CD14-positive monocyte (primary cell): Measurements from ENCODE around the gene PAX6. TPM values are rescaled to one million over a fixed set of nuclear protein-coding genes. Genes with fewer than 3 reads are reported as not detected.

Experiments
- DNase-seq, 3 donors: peaks; one replicate each; pipeline ENCODE4 v3.0.0-alpha.2; 2011 to 2022
- H2AFZ ChIP-seq: 2 replicates; pipeline ENCODE4 v1.6.0; 2012; ENCODE audit warnings: mild to moderate bottlenecking, low read depth, low read length, inconsistent platforms; ENCODE audit not compliant: insufficient read depth, poor library complexity, severe bottlenecking
- H3K27ac ChIP-seq, 2 donors: 1 replicate in 1 of 2; 2 replicates in 1 of 2; pipeline ENCODE4 v1.5.1; 2012 to 2013; ENCODE audit warnings: low read length in 2 of 2, control low read depth in 1 of 2, inconsistent platforms in 1 of 2, low read depth in 1 of 2, mild to moderate bottlenecking in 1 of 2
- H3K27me3 ChIP-seq, 2 donors: one replicate each; pipeline versions ENCODE4 v1.6.0 to v1.6.1; 2011 to 2013; ENCODE audit warnings: low read length in 2 of 2; ENCODE audit not compliant: control insufficient read depth in 2 of 2, insufficient read depth in 2 of 2
- H3K36me3 ChIP-seq, 2 donors: replicated peaks in 1 of 2; 1 replicate in 1 of 2; 2 replicates in 1 of 2; pipeline versions ENCODE4 v1.5.1 to v1.6.1; 2012 to 2013; ENCODE audit warnings: low read length in 2 of 2, control low read depth in 1 of 2, inconsistent platforms in 1 of 2, mild to moderate bottlenecking in 1 of 2; ENCODE audit not compliant: insufficient read depth in 2 of 2, control insufficient read depth in 1 of 2
- H3K4me1 ChIP-seq, 2 donors: 1 replicate in 1 of 2; 2 replicates in 1 of 2; pipeline versions ENCODE4 v1.5.1 to v1.6.1; 2012 to 2013; ENCODE audit warnings: low read length in 2 of 2, control low read depth in 1 of 2, inconsistent platforms in 1 of 2, mild to moderate bottlenecking in 1 of 2, moderate library complexity in 1 of 2; ENCODE audit not compliant: insufficient read depth in 2 of 2, control insufficient read depth in 1 of 2
- H3K4me2 ChIP-seq: replicated peaks from 2 replicates; pipeline ENCODE3; 2012; ENCODE audit warnings: low read length, moderate library complexity, mild to moderate bottlenecking; ENCODE audit not compliant: poor library complexity, severe bottlenecking; ENCODE audit errors: extremely low read depth
- H3K4me3 ChIP-seq, 3 experiments: fragments of 200-600 bp in 1 of 3; sonication (generic) in 1 of 3; replicated peaks in 1 of 3; 1 replicate in 2 of 3; 2 replicates in 1 of 3; pipeline ENCODE4 v1.5.1; 2011 to 2013; ENCODE audit warnings: low read length in 3 of 3, mild to moderate bottlenecking in 3 of 3, control low read depth in 2 of 3, low read depth in 2 of 3, inconsistent platforms in 1 of 3, moderate library complexity in 1 of 3
- H3K79me2 ChIP-seq: 2 replicates; pipeline ENCODE4 v1.6.0; 2012; ENCODE audit warnings: mild to moderate bottlenecking, control low read depth, inconsistent platforms, low read length, moderate library complexity; ENCODE audit not compliant: insufficient read depth
- H3K9ac ChIP-seq: 2 replicates; pipeline ENCODE4 v1.6.0; 2017; ENCODE audit warnings: low read length, mild to moderate bottlenecking; ENCODE audit not compliant: insufficient read depth, poor library complexity, severe bottlenecking
- H3K9me3 ChIP-seq, 2 donors: replicated peaks in 1 of 2; 1 replicate in 1 of 2; 2 replicates in 1 of 2; pipeline versions ENCODE4 v1.5.1 to v1.6.1; 2012 to 2013; ENCODE audit warnings: low read length in 2 of 2, control low read depth in 1 of 2; ENCODE audit not compliant: control insufficient read depth in 1 of 2, insufficient read depth in 1 of 2
- H4K20me1 ChIP-seq: 2 replicates; pipeline ENCODE4 v1.6.0; 2012; ENCODE audit warnings: mild to moderate bottlenecking, low read length, control low read depth, moderate library complexity; ENCODE audit not compliant: insufficient read depth
- H3K27ac Mint-ChIP-seq, 7 donors: one replicate each; pipeline ENCODE4 v1.8.0; 2020; ENCODE audit warnings: mild to moderate bottlenecking in 7 of 7, mixed read lengths in 7 of 7, moderate library complexity in 6 of 7, inconsistent platforms in 2 of 7
- H3K27me3 Mint-ChIP-seq, 3 donors: one replicate each; pipeline ENCODE4 v1.8.0; 2021 to 2022; ENCODE audit warnings: low read depth in 3 of 3, mild to moderate bottlenecking in 3 of 3, mixed read lengths in 3 of 3, moderate library complexity in 3 of 3, inconsistent platforms in 1 of 3
- H3K36me3 Mint-ChIP-seq, 2 donors: one replicate each; pipeline ENCODE4 v1.8.0; 2020; ENCODE audit warnings: mixed read lengths in 2 of 2, inconsistent platforms in 1 of 2, mild to moderate bottlenecking in 1 of 2
- H3K4me1 Mint-ChIP-seq: one replicate; pipeline ENCODE4 v1.8.0; 2020; ENCODE audit warnings: mild to moderate bottlenecking, mixed read lengths
- H3K4me3 Mint-ChIP-seq, 2 donors: one replicate each; pipeline ENCODE4 v1.8.0; 2020; ENCODE audit warnings: mild to moderate bottlenecking in 2 of 2, mixed read lengths in 2 of 2, moderate library complexity in 1 of 2
- H3K9me3 Mint-ChIP-seq, 7 donors: one replicate each; pipeline ENCODE4 v1.8.0; 2020 to 2022; ENCODE audit warnings: mixed read lengths in 7 of 7, mild to moderate bottlenecking in 6 of 7, moderate library complexity in 6 of 7, inconsistent platforms in 2 of 7
- WGBS: methylation state at CpG from one replicate; pipeline ENCODE4 v1.1.5; 2013; ENCODE audit warnings: missing lambda C conversion rate; ENCODE audit not compliant: insufficient coverage; 5-methylcytosine and 5-hydroxymethylcytosine counted together
- intact Hi-C, 2 donors: fragments of 100-400 bp; cut with micrococcal nuclease; formaldehyde crosslinking; loops; one replicate each; pipeline versions ENCODE4 v1.15.0 to v1.15.1; 2023
- polyA plus RNA-seq, 3 donors: library from polyadenylated mRNA; depleted of rRNA in 1 of 3; unstranded in 2 of 3; stranded (reverse) in 1 of 3; fragments of 300-500 nt in 2 of 3; fragments of >200 nt in 1 of 3; fragmentation: Illumina TruSeq in 2 of 3; gene quantifications; 1 replicate in 2 of 3; 2 replicates in 1 of 3; pipeline ENCODE4 v1.2.3, GENCODE V29; 2012 to 2021
- TF ChIP-seq, protein P1 (sequence below): fragments of 200-600 bp; IDR thresholded peaks from one replicate; pipeline ENCODE4 v1.8.0; 2022; ENCODE audit warnings: antibody characterized with exemption, mild to moderate bottlenecking

The PAX6 gene
- polyA plus RNA-seq, 3 donors = not detected

DNA sequence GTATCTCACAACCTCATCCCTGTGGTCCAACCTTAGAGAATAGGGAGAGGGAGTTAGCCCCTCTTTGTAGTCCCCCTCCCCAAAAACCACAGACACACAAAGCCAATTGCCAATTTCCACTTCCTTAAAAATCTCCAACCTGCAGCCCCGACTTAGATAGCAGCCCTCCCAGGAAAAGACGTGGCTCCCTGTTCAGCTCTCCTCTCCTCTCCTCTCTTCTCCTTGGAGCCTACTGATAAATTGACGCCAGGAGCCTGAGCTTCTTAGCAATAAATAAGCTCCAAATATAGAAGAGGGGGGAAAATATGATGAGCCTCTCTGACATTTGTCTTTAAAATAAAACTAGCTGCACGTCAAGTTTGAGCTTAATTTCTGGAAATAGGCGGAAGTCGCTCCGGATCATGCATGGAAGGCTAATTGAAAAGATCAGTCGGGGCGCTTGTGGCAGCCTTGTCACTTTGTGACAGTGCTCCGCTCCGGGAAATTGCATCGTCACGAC, 7.3 kb downstream of the PAX6 start:
- H3K36me3 ChIP-seq = no peaks in the 10 kb centered on the region
- Mint-ChIP-seq H3K9me3 (peaks cover 13 to 66% (median 49%) of the 10 kb centered on the region in 7 donors), H3K4me1 (peaks cover 33% of the 10 kb centered on the region), H3K4me3 (peak overlapping the region in 1 of 2 donors; percentile 91), H3K27ac (no peak overlapping the region), H3K36me3 (peaks cover 20 to 40% of the 10 kb centered on the region in 2 donors), H3K27me3 (peaks cover 96 to 99% (median 98%) of the 10 kb centered on the region in 3 donors)
- H3K27ac ChIP-seq = no peak overlapping the region
- H3K79me2 ChIP-seq = no peaks in the 10 kb centered on the region
- peaks cover 27 to 90% of the 10 kb centered on the region in 2 donors for H3K9me3 ChIP-seq
- H3K27me3 ChIP-seq = peaks cover 92 to 100% of the 10 kb centered on the region in 2 donors
- H3K9ac ChIP-seq = no peak overlapping the region
- TF ChIP-seq, protein P1, sequence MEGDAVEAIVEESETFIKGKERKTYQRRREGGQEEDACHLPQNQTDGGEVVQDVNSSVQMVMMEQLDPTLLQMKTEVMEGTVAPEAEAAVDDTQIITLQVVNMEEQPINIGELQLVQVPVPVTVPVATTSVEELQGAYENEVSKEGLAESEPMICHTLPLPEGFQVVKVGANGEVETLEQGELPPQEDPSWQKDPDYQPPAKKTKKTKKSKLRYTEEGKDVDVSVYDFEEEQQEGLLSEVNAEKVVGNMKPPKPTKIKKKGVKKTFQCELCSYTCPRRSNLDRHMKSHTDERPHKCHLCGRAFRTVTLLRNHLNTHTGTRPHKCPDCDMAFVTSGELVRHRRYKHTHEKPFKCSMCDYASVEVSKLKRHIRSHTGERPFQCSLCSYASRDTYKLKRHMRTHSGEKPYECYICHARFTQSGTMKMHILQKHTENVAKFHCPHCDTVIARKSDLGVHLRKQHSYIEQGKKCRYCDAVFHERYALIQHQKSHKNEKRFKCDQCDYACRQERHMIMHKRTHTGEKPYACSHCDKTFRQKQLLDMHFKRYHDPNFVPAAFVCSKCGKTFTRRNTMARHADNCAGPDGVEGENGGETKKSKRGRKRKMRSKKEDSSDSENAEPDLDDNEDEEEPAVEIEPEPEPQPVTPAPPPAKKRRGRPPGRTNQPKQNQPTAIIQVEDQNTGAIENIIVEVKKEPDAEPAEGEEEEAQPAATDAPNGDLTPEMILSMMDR = no peak
- DNase-seq = no peak
- no peaks in the 10 kb centered on the region for H4K20me1 ChIP-seq
- intact Hi-C loops = no loop called here
- no peak overlapping the region for H2AFZ ChIP-seq
- peaks cover 10 to 24% of the 10 kb centered on the region in 2 donors for H3K4me1 ChIP-seq
- peak overlapping the region in 1 of 3 experiments; percentile 62 for H3K4me3 ChIP-seq
- 4% methylated on average over 11 of the region's 13 CpGs for WGBS
- peak overlapping the region; percentile 57 for H3K4me2 ChIP-seq

DNA sequence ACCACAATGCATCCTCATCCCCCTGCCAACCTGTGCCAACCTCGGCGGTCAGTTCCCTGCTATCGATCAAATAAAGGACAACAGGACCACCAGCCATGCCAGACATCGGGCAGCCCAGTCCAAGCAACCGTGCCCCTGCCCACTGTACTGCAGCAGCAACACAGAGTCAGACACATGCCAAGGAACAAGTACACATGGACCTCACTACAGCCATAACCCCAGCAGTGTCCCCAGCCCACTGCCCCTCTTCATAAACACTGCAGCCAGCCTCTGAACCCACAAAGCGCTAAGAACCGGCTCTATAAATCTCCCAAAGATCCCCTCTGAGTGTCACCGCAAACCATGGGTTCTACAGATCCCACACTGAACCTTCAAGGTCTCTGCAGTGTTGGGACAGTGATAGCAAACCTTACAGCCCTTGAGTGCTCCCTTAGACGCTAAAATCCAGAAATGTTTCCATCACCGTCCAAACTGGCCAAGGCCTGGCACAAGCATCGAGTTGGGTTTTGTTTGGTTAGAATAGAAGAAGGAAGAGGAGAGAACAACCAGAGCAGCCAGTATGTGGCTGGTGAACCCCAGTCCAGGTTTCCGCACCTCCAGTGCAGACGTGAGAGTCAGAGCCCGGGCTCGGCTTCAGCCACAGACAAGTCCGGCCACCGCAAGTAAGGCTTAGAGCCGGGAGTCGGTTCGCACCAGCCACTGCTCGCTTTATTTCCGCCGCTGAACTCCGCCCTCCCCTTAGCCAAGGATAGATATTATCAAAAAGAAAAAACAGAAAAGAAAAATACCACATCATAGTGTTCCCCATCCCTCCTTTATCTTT, 7.9 kb downstream of the PAX6 start:
- intact Hi-C loops = no loop called here
- TF ChIP-seq, protein P1 = no peak
- Histone ChIP-seq H3K27me3 (peaks cover 92 to 100% of the 10 kb centered on the region in 2 donors), H3K27ac (no peak overlapping the region), H3K9me3 (peaks cover 24 to 90% of the 10 kb centered on the region in 2 donors), H3K4me2 (no peak overlapping the region), H3K79me2 (no peaks in the 10 kb centered on the region), H3K4me1 (peaks cover 10 to 28% of the 10 kb centered on the region in 2 donors), H4K20me1 (no peaks in the 10 kb centered on the region), H3K4me3 (no peak overlapping the region), H3K9ac (no peak overlapping the region), H2AFZ (no peak overlapping the region), H3K36me3 (no peaks in the 10 kb centered on the region)
- DNase-seq = no peak
- Mint-ChIP-seq H3K27me3 (peaks cover 96 to 99% (median 98%) of the 10 kb centered on the region in 3 donors), H3K36me3 (peaks cover 20 to 39% of the 10 kb centered on the region in 2 donors), H3K27ac (no peak overlapping the region), H3K4me3 (peak overlapping the region in 1 of 2 donors; percentile 91), H3K4me1 (peaks cover 36% of the 10 kb centered on the region), H3K9me3 (peaks cover 13 to 64% (median 48%) of the 10 kb centered on the region in 7 donors)
- 5% methylated on average over 16 of the region's 24 CpGs for WGBS
